ENCODE data around the gene DNMBP.
A peak's percentile ranks its signal among the peaks of the same experiment; 100 is the strongest.
"Not testable (repeated sequence)": the region's sequence is repeated elsewhere in the genome, so short reads cannot be mapped to it uniquely, and the experiment has no call there.

Gene DNMBP

GRCh38 chr10:99943908-99944307 lies 65.8 kb downstream of the DNMBP start:
- no peak for DNase-seq

- no peak for DNase-seq
These were observed 67.6 kb downstream of the DNMBP start for GRCh38 chr10:99941942-99942820.

GRCh38 chr10:99938563-99938962 lies 71.2 kb downstream of the DNMBP start:
- no peak for DNase-seq

GRCh38 chr10:99937630-99938029 lies 72.1 kb downstream of the DNMBP start:
- peak; percentile 18 for DNase-seq

- DNase-seq: not testable (repeated sequence)
These were observed 77.4 kb downstream of the DNMBP start for GRCh38 chr10:99932203-99932957.

GRCh38 chr10:99930731-99931550 lies 78.8 kb downstream of the DNMBP start:
- no peak for DNase-seq

GRCh38 chr10:99929360-99929759 lies 80.4 kb downstream of the DNMBP start:
- DNase-seq: no peak

GRCh38 chr10:99927721-99928280 lies 81.9 kb downstream of the DNMBP start:
- peak; percentile 62 for DNase-seq

GRCh38 chr10:99926925-99927720 lies 82.6 kb downstream of the DNMBP start:
- no peak for DNase-seq

GRCh38 chr10:99924451-99925255 lies 85.1 kb downstream of the DNMBP start:
- no peak for DNase-seq

- DNase-seq: no peak
These were observed 87.8 kb downstream of the DNMBP start for GRCh38 chr10:99921948-99922347.

GRCh38 chr10:99920901-99921300 lies 88.8 kb downstream of the DNMBP start:
- no peak for DNase-seq

- DNase-seq: no peak
These were observed 89.3 kb downstream of the DNMBP start for GRCh38 chr10:99920486-99920885.

- DNase-seq: no peak
These were observed 91.6 kb downstream of the DNMBP start for GRCh38 chr10:99917963-99918825.

GRCh38 chr10:99916776-99917175 lies 93.0 kb downstream of the DNMBP start:
- no peak for DNase-seq

GRCh38 chr10:99915414-99915813 lies 94.3 kb downstream of the DNMBP start:
- DNase-seq: no peak

GRCh38 chr10:99914236-99914635 lies 95.5 kb downstream of the DNMBP start:
- DNase-seq: no peak

GRCh38 chr10:99913831-99914235 lies 95.9 kb downstream of the DNMBP start:
- DNase-seq: no peak

- DNase-seq: no peak
These were observed 97.7 kb downstream of the DNMBP start for GRCh38 chr10:99912041-99912440.

- peak; percentile 42 for DNase-seq
These were observed 101.2 kb downstream of the DNMBP start for GRCh38 chr10:99908512-99908911.

Measured in MV-4-11 (cell line).